ENCODE measurements around the gene HDAC4. TPM values are rescaled to one million over a fixed set of nuclear protein-coding genes. Genes with fewer than 3 reads are reported as not detected.

HDAC4 gene
- total and polyA plus RNA-seq, 2 donors (not counting 1 experiment from before 2014, with no cell fraction given): 13.5 to 46.0 TPM

DNA sequence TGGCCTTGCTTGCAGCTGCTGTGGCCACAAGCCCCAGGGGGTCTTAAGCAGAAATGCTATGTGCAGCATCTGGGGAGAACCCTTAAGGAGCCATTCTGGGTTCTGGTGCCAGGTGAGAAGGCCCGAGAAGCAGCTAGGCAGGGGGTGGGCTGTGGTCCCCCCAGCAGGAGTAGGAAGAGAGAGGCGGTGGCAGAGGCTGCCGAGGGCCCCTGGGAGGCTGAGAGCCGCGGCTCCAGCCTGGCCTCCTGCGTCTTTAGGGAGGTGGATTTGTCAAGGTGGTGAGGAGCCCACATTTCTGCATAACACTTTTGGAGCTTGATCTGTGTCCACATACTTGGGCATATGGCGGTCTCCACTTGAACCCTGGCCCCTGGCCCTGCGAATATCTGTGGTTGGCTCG is 356.5 kb downstream of the HDAC4 start:
- CTCF ChIA-PET: no interaction called here

DNA sequence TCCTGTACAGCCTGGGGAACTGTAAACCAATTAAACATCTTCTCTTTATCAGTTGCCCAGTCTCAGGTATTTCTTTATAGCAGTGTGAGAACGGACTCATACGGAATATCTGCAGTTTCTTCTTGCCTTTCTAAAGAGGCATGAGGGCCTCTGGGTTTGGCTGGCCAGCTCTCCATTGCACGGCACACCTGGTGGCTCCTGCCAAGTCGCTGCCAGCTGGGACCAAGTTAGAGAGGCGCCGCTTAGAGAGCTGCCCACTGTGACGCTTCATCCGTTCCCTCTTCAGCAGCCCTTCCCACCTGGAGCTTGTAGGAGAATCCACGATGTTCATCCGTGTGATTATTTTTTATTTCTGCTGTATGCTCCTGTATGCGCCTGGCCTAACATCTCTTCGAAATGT is 357.5 kb downstream of the HDAC4 start:
- Mint-ChIP-seq H3K9me3 (ENCODE audit: insufficient read depth) (no peaks in the 10 kb centered on the region), H3K27me3 (peaks cover 7% of the 10 kb centered on the region), H3K27ac (no peak overlapping the region), H3K4me1 (no peaks in the 10 kb centered on the region), H3K4me3 (no peak overlapping the region)
- H3K4me2 ChIP-seq (replicated peaks; ENCODE audit: low read depth, low read length, poor library complexity, severe bottlenecking): no peak overlapping the region
- POLR2A ChIA-PET: no interaction called here
- ATAC-seq (ENCODE audit: low read depth) (no peak), DNase-seq (no peak)
- H3K9ac ChIP-seq (ENCODE audit: low read length): no peak overlapping the region
- TF ChIP-seq, protein P1, sequence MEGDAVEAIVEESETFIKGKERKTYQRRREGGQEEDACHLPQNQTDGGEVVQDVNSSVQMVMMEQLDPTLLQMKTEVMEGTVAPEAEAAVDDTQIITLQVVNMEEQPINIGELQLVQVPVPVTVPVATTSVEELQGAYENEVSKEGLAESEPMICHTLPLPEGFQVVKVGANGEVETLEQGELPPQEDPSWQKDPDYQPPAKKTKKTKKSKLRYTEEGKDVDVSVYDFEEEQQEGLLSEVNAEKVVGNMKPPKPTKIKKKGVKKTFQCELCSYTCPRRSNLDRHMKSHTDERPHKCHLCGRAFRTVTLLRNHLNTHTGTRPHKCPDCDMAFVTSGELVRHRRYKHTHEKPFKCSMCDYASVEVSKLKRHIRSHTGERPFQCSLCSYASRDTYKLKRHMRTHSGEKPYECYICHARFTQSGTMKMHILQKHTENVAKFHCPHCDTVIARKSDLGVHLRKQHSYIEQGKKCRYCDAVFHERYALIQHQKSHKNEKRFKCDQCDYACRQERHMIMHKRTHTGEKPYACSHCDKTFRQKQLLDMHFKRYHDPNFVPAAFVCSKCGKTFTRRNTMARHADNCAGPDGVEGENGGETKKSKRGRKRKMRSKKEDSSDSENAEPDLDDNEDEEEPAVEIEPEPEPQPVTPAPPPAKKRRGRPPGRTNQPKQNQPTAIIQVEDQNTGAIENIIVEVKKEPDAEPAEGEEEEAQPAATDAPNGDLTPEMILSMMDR (IDR thresholded peaks at IDR 0.05): no peak
- no peak for TF ChIP-seq EZH2 (IDR thresholded peaks at IDR 0.05; ENCODE audit: borderline replicate concordance, insufficient read depth, low read depth, low read length, poor library complexity, severe bottlenecking)
- CTCF ChIA-PET: interaction anchor here (1.1 kb wide), 1 partner anchor 9 kb away, joined by 3 read pairs; no protein-coding TSS in a partner anchor
- no peaks in the 10 kb centered on the region for H3K9me3 ChIP-seq (ENCODE audit: control extremely low read depth in 1 of 3, control insufficient read depth in 2 of 3, insufficient read depth in 1 of 3, low read length in 2 of 3)
- no peaks in the 10 kb centered on the region for H4K20me1 ChIP-seq (ENCODE audit: control insufficient read depth, insufficient read depth, low read length, poor library complexity, severe bottlenecking)
- WGBS (ENCODE audit: insufficient coverage): 96% methylated on average over 10 of the region's 12 CpGs
- no peaks in the 10 kb centered on the region for H3K79me2 ChIP-seq (ENCODE audit: control insufficient read depth, insufficient read depth, low read length)
- H2AFZ ChIP-seq (ENCODE audit: insufficient read depth, low read depth, low read length, poor library complexity, severe bottlenecking): no peak overlapping the region
- H3K27me3 ChIP-seq (replicated peaks in 1 of 4; ENCODE audit: control extremely low read depth in 1 of 4, control insufficient read depth in 3 of 4, insufficient read depth in 4 of 4, low read length in 3 of 4): no peaks in the 10 kb centered on the region
- H3K27ac ChIP-seq (ENCODE audit: low read length in 2 of 2): no peak overlapping the region
- H3K36me3 ChIP-seq (replicated peaks in 1 of 2; ENCODE audit: control extremely low read depth in 1 of 2, control insufficient read depth in 1 of 2, extremely low read depth in 1 of 2, insufficient read depth in 2 of 2, low read length in 1 of 2): no peaks in the 10 kb centered on the region
- intact Hi-C loops (cut with micrococcal nuclease): no loop called here
- no peaks in the 10 kb centered on the region for H3K4me1 ChIP-seq (ENCODE audit: control insufficient read depth in 2 of 2, insufficient read depth in 2 of 2, low read length in 2 of 2)
- no peak overlapping the region for H3K4me3 ChIP-seq (ENCODE audit: control extremely low read depth in 1 of 5, extremely low read depth in 1 of 5, insufficient read depth in 1 of 5, low read depth in 2 of 5, low read length in 4 of 5)

More for the DNA sequence above, 356.5 kb downstream of the HDAC4 start:
- ATAC-seq (ENCODE audit: low read depth) (no peak), DNase-seq (no peak)
- no peak overlapping the region for H3K9ac ChIP-seq (ENCODE audit: low read length)
- H3K27me3 ChIP-seq (replicated peaks in 1 of 4; ENCODE audit: control extremely low read depth in 1 of 4, control insufficient read depth in 3 of 4, insufficient read depth in 4 of 4, low read length in 3 of 4): no peaks in the 10 kb centered on the region
- POLR2A ChIA-PET: no interaction called here
- H3K4me1 Mint-ChIP-seq: no peaks in the 10 kb centered on the region
- H3K27ac ChIP-seq (ENCODE audit: low read length in 2 of 2): no peak overlapping the region
- H3K4me3 Mint-ChIP-seq: no peak overlapping the region
- no peak overlapping the region for H3K27ac Mint-ChIP-seq
- H3K4me2 ChIP-seq (replicated peaks; ENCODE audit: low read depth, low read length, poor library complexity, severe bottlenecking): no peak overlapping the region
- 97% methylated on average over 9 of the region's 9 CpGs for WGBS (ENCODE audit: insufficient coverage)
- H3K36me3 ChIP-seq (replicated peaks in 1 of 2; ENCODE audit: control extremely low read depth in 1 of 2, control insufficient read depth in 1 of 2, extremely low read depth in 1 of 2, insufficient read depth in 2 of 2, low read length in 1 of 2): no peaks in the 10 kb centered on the region
- H3K4me3 ChIP-seq (ENCODE audit: control extremely low read depth in 1 of 5, extremely low read depth in 1 of 5, insufficient read depth in 1 of 5, low read depth in 2 of 5, low read length in 4 of 5): no peak overlapping the region
- H3K9me3 ChIP-seq (ENCODE audit: control extremely low read depth in 1 of 3, control insufficient read depth in 2 of 3, insufficient read depth in 1 of 3, low read length in 2 of 3): no peaks in the 10 kb centered on the region
- H2AFZ ChIP-seq (ENCODE audit: insufficient read depth, low read depth, low read length, poor library complexity, severe bottlenecking): no peak overlapping the region
- H3K9me3 Mint-ChIP-seq (ENCODE audit: insufficient read depth): no peaks in the 10 kb centered on the region
- no peaks in the 10 kb centered on the region for H3K79me2 ChIP-seq (ENCODE audit: control insufficient read depth, insufficient read depth, low read length)
- TF ChIP-seq, protein P1 (IDR thresholded peaks at IDR 0.05): no peak
- TF ChIP-seq EZH2 (IDR thresholded peaks at IDR 0.05; ENCODE audit: borderline replicate concordance, insufficient read depth, low read depth, low read length, poor library complexity, severe bottlenecking): no peak
- H3K4me1 ChIP-seq (ENCODE audit: control insufficient read depth in 2 of 2, insufficient read depth in 2 of 2, low read length in 2 of 2): no peaks in the 10 kb centered on the region
- peaks cover 7% of the 10 kb centered on the region for H3K27me3 Mint-ChIP-seq
- intact Hi-C loops (cut with micrococcal nuclease): no loop called here
- no peaks in the 10 kb centered on the region for H4K20me1 ChIP-seq (ENCODE audit: control insufficient read depth, insufficient read depth, low read length, poor library complexity, severe bottlenecking)
